PC-9 (cell line): ENCODE measurements around the gene MGLL.

Experiments used
- EZH2 ChIP-seq: fragments of 200-600 bp; sonication (generic); IDR thresholded peaks from 2 replicates; pipeline ENCODE4 v1.8.0; 2017; ENCODE audit warnings: antibody characterized with exemption, low read depth
- TF ChIP-seq, protein P1 (sequence below): fragments of 200-600 bp; sonication (generic); conservative IDR thresholded peaks from 2 replicates; pipeline ENCODE4 v1.6.1; 2017; ENCODE audit warnings: mixed run types, antibody characterized with exemption, mild to moderate bottlenecking, moderate library complexity

GRCh38 chr3:127722091-127722784 lies 100.1 kb downstream of the MGLL start:
- TF ChIP-seq, protein P1, sequence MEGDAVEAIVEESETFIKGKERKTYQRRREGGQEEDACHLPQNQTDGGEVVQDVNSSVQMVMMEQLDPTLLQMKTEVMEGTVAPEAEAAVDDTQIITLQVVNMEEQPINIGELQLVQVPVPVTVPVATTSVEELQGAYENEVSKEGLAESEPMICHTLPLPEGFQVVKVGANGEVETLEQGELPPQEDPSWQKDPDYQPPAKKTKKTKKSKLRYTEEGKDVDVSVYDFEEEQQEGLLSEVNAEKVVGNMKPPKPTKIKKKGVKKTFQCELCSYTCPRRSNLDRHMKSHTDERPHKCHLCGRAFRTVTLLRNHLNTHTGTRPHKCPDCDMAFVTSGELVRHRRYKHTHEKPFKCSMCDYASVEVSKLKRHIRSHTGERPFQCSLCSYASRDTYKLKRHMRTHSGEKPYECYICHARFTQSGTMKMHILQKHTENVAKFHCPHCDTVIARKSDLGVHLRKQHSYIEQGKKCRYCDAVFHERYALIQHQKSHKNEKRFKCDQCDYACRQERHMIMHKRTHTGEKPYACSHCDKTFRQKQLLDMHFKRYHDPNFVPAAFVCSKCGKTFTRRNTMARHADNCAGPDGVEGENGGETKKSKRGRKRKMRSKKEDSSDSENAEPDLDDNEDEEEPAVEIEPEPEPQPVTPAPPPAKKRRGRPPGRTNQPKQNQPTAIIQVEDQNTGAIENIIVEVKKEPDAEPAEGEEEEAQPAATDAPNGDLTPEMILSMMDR: no peak
- no peak for TF ChIP-seq EZH2
